GM04504 (cell line): ENCODE measurements around the gene CNTRL.
A peak's percentile ranks its signal among the peaks of the same experiment; 100 is the strongest.
"Not testable (repeated sequence)": the region's sequence is repeated elsewhere in the genome, so short reads cannot be mapped to it uniquely, and the experiment has no call there.

Experiments used
- DNase-seq: peaks from one replicate; pipeline ENCODE4 v3.0.0-alpha.2; 2012; ENCODE audit warnings: low read depth

The CNTRL gene

DNA sequence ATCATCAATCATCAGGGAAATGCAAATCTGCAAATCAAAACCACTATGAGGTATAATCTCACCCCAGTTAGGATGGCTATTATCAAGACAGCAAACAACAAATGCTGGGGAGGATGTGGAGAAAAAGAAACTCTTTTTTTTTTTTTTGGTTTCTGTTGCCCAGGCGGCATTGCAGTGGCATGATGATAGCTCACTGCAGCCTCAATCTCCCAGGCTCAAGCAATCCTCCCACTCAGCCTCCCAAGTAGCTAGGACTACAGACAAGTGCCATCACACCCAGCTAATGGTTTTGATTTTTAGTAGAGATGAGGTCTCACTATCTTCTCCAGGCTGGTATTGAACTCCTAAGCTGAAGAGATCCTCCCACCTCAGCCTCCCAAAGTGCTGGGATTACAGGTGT lies 5.4 kb upstream of the CNTRL start:
- no peak for DNase-seq

GRCh38 chr9:121071370-121071755 lies 3.4 kb upstream of the CNTRL start:
- DNase-seq, result no peak

GRCh38 chr9:121071756-121072421 lies 2.9 kb upstream of the CNTRL start:
- no peak for DNase-seq

- DNase-seq, result peak; percentile 58
Observed at GRCh38 chr9:121073038-121073437, 1.7 kb upstream of the CNTRL start.

DNA sequence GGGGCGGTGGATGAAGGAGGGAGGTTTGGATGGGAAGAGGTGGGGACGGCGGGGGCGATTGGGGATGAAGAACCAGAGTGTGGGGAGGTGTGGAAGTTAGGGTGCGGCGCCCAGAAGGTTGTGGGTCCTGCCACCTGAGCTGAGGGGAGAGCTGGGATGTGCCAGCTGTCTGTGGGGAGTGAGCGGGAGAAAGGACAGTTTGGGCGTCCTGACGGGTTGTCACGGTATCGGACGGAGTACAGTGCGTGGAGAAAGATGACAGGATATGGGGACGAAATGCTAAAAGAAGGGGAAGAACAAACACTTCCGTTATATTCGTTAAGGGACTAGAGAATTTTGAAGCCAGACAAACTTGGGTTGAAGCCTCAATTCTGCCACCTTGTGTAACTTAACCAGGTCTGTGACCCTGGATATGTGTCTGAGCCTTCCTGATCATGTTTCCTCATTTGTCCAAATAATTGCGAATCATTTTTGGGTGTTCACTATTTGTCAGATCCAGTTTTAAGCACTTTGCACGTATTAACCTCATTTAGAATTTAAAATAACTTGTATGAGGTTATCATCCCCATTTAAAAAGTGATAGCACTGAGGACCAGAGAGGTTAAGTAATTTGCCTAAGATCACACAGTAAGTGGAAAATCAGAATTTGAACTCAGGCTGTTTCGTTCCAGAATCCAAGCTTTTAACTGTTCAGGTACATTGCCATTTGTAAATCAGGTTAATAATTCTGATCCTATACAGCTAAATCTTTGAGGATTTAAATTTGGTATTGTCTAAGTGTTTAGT lies 689 bp downstream of the CNTRL start:
- DNase-seq, result no peak

- DNase-seq, result no peak
Observed at GRCh38 chr9:121082075-121082474, 7.3 kb downstream of the CNTRL start.

- no peak for DNase-seq
Observed at GRCh38 chr9:121085661-121086060, 10.9 kb downstream of the CNTRL start.

DNA sequence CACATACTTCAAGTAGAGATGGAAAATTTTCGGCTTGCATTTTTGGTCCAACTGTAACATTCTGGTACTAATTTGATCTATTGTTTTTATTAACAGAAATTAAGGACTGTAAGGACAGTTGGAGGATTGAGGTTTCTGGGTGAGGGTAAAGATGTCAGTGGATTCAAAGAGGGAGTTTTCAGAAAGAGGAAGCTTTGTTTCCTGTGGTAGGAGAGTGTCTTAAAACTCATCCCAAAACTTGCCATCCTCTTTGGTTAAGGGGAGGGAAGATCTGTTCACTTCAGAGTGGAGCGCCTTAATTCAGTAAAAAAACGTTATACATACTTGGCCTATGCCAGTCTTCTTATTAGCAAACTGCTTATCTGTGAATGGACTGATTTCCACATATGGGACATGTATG lies 13.8 kb downstream of the CNTRL start:
- no peak for DNase-seq

GRCh38 chr9:121090743-121091142 lies 16.0 kb downstream of the CNTRL start:
- DNase-seq, result not testable (repeated sequence)

DNA sequence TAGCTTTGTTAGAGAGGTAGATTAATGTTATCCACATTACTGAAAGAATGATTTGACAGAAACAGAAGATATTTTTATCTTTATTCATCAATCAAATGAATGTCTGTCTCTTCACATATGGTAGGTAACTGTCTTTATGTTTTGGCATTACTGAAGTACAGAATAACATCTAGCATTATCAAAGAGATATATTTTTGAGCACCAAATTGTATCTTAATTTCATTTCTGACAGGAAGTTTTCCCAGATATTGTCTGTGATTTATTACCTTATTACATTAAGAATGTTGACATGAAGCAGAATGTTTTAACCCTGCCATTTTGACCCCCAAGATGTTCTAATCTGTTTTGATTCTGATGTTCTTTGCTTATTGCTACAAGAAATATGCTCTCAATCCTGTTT lies 20.3 kb downstream of the CNTRL start:
- no peak for DNase-seq

DNA sequence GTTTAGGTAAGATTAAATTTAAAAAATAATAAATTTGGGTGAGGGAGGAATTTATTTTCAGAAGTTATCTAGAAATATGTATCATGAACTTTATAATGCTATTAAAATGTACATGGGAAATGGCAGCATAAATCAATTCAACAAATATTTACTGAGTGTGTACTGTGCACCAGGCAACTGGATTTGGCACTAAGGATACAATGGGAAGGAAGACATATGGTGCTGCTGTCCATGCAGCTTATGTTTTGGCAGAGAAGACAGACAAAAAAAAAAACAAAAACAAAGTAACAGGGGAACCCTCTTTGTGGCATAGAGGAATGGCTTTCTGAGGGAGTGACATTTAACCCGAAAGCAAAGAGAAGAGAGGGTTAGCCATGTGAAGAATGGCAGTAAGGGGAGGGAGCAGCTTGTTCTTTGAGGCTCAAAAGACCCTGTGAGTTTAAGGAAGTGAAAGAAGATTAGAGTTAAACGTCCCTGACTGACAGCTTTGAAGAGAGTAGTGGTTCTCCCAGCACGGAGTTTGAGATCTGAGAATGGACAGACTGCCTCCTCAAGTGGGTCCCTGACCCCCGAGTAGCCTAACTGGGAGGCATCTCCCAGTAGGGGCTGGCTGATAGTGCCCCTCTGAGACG lies 23.9 kb downstream of the CNTRL start:
- DNase-seq, result no peak

- not testable (repeated sequence) for DNase-seq
Observed at GRCh38 chr9:121104054-121104453, 29.3 kb downstream of the CNTRL start.

DNA sequence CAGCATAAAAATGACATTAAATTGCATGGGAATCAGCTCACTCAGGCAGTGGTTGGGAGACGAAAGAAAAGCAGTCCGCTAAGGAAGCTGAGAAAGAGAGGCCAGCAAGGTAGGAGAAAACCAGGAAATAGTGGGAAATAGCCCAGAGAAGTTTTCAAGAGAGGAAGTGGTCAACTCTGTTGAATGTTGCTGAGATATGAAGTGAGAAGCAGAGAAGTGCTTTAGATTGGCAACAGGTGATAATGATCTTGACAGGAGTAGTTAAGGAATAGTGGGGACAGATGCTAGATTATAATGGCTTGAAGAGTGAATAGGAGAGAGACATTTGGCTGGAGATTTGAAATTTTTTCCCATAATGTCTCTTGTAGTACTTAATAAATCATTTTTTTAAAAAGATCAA lies 30.8 kb downstream of the CNTRL start:
- DNase-seq, result no peak

DNA sequence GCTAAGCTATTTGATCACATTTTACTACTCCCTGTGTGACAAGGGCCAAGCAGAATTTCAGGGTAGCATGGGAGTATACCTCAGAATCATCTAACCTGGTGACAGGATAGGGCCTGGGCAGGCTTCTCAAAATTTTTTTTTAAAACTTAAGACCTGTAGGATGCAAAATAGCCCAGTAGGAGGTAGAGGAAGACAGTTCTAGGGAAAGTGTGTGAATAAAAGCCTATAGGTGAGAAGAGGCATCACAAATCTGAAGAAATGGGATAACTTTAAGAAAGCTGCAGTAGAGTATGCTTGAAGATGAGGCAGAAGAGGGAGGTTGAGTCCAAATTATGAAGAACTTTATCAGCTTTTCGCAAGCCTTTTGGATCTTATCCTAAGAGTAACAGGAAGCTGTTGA lies 32.3 kb downstream of the CNTRL start:
- DNase-seq, result no peak

DNA sequence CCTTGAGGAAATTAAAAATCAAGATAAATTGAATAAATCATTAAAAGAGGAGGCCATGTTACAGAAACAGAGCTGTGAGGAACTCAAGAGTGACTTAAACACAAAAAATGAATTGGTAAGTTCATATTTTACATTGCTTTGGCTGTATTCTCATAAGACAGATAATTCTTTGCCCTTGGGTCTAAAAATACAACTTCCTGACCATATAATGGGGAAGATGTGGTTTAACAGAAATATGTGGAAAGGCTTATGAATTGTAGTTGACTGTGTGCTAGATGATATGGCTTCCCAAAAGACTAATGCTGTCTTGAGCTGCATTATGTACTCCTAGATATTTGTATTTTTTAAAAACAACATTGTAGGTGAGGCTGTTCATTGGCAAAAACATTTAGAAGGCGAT lies 33.1 kb downstream of the CNTRL start:
- DNase-seq, result no peak

- no peak for DNase-seq
Observed at GRCh38 chr9:121115466-121115865, 40.7 kb downstream of the CNTRL start.

DNA sequence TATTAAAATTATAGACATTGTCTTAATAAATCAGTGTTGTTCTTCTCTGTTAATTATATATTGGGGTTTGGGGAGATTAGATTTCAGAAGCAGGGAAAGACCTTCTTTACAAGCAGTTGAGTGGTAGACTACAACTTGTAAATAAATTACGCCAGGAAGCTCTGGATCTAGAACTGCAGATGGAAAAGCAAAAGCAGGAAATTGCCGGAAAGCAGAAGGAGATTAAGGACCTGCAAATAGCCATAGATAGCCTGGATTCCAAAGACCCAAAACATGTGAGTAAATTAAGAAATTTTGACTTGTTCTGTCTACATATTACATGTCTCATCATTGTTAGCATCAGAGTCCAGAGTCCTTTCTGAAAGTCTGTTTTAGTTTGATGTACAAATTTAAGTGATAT lies 43.5 kb downstream of the CNTRL start:
- no peak for DNase-seq

- no peak for DNase-seq
Observed at GRCh38 chr9:121120386-121120785, 45.6 kb downstream of the CNTRL start.

DNA sequence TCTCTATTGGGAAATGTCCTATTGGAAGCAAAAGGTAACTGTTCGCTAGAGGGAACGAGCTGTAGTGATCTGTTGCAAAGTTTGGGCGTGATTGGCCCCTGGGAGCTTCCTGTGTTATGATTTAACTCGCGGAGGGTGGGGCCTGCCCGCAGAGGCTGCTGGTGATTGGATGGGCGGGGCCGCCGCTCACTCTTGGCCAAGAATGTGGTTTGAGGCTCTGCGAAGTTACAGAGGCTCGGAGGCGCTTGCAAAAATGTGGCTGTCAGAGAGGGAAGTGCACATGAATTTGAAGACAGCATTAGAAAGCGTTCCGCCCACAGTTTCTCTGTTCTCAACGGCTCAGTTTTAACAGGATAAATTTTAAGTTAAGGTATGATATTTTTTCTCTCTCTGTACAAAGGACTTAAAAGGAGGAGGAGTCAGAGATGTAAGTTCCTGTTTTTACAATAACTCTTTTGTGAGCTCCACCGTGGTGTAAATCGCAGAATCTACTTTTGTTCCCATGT lies 46.9 kb downstream of the CNTRL start:
- DNase-seq, result peak; percentile 89

DNA sequence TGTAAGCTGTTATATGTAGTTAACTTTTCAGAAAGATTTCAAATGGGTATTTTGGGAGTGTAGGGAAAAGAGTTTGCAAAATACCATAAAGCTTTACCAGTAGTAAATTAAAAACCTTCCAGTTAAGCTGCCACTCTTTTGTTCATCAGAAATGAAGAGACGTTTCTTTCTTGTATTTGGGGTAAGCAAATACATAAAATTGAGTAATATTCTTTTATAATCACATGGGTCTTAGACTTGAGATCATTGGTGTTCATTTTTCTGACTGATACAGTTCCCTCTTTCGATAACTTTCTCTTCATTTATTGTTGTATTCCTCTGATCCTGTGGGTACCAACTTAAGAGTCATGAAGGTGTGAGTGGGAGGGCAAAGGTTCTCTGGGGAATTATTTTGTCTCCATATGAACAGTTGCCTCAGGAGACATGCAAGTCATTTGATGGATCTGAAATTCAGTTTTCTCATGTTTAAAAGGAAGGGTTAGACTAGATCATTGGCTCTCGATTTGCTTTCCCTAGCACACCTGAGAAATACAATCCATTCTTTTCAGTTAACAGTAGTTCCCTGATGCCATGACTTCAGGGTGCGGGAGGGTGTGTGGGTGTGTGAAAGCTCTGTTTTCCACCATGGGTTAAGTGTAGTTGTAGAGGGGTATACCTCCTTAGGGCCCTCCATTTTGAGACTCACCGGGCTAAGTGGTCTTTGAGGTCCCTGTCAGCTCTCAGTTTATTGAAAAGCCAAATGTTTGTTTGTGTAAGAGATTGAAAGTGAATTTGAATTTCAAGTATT lies 47.7 kb downstream of the CNTRL start:
- no peak for DNase-seq

- no peak for DNase-seq
Observed at GRCh38 chr9:121123816-121124535, 49.2 kb downstream of the CNTRL start.

GRCh38 chr9:121125590-121125989 lies 50.8 kb downstream of the CNTRL start:
- no peak for DNase-seq
